HG03097 (cell line): ENCODE data around the gene NUP205.

Source experiments
- ATAC-seq: cut with Tn5 transposase; IDR thresholded peaks from one replicate; pipeline ENCODE4 v1.9.1; 2021; ENCODE audit not compliant: unreplicated experiment, low FRiP score

The NUP205 gene, protein sequence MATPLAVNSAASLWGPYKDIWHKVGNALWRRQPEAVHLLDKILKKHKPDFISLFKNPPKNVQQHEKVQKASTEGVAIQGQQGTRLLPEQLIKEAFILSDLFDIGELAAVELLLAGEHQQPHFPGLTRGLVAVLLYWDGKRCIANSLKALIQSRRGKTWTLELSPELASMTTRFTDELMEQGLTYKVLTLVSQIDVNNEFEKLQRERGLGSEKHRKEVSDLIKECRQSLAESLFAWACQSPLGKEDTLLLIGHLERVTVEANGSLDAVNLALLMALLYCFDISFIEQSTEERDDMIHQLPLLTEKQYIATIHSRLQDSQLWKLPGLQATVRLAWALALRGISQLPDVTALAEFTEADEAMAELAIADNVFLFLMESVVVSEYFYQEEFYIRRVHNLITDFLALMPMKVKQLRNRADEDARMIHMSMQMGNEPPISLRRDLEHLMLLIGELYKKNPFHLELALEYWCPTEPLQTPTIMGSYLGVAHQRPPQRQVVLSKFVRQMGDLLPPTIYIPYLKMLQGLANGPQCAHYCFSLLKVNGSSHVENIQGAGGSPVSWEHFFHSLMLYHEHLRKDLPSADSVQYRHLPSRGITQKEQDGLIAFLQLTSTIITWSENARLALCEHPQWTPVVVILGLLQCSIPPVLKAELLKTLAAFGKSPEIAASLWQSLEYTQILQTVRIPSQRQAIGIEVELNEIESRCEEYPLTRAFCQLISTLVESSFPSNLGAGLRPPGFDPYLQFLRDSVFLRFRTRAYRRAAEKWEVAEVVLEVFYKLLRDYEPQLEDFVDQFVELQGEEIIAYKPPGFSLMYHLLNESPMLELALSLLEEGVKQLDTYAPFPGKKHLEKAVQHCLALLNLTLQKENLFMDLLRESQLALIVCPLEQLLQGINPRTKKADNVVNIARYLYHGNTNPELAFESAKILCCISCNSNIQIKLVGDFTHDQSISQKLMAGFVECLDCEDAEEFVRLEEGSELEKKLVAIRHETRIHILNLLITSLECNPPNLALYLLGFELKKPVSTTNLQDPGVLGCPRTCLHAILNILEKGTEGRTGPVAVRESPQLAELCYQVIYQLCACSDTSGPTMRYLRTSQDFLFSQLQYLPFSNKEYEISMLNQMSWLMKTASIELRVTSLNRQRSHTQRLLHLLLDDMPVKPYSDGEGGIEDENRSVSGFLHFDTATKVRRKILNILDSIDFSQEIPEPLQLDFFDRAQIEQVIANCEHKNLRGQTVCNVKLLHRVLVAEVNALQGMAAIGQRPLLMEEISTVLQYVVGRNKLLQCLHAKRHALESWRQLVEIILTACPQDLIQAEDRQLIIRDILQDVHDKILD (N-terminal part only)

DNA sequence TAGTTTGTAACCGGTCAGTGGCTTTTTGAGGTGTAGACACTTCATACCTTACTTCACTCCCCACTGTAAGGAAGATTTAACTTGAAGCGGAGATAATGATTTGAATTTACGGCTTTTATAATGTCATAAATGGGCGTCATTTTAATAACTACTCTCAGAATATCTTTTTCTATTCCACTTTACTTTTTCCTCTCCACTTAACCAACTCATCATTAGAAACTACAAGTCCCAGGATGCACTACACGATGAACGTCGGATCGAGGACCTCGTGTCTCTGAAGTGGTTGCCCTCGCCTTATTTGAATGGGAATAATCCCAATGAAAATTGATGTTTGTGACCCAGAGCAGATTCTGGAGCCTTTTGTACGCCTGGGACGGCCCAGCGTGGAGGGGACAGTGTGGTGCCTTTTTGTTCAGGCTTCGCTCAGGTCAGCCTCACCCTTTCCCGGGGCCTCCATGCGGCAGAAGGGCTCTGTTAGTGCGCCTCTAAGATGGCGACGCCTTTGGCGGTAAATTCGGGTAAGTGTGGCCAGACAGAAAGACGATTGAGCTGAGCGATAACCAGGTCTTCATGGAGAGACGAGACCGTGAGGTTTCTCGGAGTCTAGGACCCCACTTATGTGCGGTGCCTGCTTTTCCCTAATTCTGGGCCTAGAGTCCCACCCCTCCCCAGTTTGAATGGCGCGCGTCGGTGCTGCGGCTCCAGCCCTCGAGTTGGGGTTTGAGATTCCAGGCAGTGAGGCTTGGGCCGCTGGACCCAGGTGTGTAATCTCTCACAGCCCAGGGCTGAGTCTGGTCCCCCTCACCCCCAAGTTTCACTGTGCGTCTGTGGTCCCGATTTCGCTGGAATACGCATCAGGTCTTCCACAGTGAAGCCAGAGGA is at the start of gene NUP205:
Gene NUP205 (plus strand): TSS at position 463 of the 882 bp plus-strand sequence. CDS start 28 bp downstream, at position 491.
- ATAC-seq: peak; percentile 61

DNA sequence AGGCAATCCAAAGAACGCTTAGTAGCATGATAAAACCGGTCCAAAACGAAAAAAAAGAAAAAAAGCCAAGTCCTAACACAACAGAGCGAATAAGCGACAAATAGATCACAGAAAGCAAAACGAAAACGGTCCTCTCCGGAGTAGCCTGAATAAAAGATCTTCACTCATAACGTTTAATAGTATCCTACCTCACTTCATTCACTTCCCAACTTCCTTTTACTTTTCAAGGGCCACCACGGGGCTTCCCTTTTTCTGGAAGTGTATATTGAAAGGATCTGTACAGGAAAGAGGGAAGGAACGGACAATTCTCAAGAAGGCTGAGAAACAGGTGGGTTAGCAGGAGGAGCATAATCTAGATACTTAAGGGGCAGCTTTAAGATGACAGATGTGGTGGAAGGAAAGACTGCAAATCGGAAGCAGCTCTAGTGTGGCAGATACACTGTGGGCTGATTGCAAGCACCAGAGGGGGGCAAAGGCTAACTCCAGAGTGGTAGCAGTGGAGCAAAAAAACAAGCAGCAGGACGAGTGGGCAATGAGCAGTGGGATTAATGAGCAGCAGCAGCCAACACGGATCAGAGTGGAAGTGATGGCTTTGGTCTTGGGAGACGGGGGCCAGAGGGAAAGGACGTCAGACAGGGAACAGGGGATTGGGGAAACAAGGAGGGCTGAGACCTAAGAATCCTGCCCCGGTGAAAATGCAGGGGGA is 48.7 kb upstream of the NUP205 start:
- ATAC-seq: peak; percentile 21

DNA sequence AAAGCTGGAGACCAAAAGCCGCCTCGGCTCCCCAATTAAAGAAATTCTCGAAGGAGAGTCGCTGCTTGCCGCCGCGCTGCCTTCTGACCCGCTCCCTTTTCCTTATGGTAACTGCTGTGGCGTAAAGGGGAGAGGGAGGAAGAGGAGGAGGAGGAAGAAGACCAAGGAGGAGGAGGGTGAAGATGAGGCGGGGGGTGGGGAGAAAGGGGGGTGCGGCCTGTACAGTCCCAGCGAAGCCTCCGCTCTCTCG is 48.2 kb upstream of the NUP205 start:
- no peak for ATAC-seq

DNA sequence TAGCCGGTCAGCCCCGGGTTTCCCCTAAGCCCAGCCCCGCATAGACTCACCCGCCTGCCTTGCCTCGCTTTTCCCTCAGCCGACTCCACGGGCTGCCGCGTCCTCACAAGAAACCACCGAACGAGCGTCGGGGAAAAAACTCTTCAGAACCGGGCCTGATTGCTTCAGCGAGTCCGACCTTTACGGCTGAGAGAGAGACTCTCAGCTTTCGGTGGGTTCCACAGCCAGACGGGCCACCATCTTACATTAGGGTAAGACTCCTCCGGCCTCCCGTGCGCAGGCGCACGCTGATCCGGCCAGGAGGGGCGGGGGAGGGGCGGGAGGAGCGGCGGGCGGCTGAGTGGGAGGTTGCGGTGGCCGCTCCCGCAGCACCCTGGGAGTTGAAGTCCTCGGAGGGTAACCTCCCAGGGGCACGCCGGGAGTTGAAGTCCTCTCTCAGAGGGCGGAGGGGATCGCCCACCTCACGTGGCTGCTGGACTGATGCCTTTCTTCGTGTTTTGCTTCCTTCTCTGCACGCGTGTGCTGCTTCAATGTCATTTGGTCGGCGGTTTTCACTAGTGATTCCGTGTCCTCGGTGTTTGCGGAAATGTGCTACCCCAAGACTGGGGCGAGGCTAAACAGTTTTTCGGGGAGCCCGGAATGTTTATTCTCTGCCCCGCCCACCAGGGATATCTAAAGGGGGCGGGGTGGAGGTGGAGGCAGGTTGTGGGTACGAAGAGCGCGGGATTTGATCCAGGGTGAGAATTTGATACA is 47.7 kb upstream of the NUP205 start, which contains the start of gene CNOT4:
Gene CNOT4 (minus strand): TSS at position 264 of the 753 bp plus-strand sequence. CDS start 71,771 bp downstream, outside the sequence.
- peak; percentile 95 for ATAC-seq

DNA sequence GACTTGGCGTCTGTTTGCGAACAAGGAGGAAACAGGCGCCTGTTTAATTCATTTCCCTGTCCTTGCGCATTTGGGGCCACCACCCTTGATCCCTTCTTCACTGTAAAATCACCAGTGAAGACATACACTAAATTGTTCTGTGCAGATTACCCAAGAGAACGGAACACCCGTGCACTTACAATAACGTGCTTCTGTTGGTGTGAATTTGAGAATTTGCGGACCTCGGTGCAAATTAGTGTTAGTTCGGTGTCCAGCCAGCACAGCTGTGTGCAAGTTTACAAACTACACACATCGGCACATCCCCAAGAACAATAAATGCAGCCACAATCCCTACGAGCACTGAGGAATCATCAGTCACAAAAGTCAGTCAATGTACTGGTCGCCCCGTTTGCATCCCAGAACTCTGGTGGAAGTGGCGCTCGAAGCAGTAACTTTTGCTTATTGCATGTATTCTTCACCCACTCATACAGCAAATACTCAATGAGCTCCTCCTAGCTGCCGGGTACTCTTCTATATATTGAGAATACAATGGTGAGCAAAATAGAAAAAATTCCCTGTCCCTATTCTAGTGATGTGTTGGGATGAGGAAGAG is 47.0 kb upstream of the NUP205 start:
- no peak for ATAC-seq

DNA sequence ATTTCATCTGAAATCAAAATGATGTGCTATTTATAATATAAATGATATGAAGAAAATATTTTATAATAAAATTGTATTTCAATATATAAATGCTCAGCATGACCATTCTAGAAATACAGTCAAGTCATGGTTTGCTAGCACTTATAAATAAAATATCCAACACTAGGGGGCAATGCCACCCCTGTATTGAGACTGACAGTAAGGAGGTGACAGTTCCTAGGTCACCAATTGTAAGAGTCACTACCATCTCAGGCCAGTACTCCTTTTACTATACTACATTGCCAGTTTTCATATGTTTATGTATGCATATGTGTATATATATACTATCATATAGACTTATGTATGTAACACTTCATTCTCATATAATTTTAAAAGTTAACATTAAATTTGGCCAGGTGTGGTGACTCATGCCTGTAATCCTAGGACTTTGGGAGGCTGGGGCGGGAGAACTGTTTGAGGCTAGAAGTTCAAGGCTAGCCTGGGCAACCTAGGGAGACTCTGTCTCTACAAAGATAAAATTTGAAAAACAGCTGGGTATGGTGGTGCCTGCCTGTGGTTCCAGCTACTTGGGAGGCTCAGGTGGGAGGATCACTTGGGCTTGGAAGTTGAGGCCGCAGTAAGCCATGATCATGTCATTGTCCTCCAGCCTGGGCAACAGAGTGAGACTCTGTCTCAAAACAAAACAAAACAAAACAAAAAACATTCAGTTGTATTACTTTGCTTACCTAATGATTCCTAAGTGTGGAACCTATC is 45.4 kb upstream of the NUP205 start:
- ATAC-seq: peak; percentile 29

DNA sequence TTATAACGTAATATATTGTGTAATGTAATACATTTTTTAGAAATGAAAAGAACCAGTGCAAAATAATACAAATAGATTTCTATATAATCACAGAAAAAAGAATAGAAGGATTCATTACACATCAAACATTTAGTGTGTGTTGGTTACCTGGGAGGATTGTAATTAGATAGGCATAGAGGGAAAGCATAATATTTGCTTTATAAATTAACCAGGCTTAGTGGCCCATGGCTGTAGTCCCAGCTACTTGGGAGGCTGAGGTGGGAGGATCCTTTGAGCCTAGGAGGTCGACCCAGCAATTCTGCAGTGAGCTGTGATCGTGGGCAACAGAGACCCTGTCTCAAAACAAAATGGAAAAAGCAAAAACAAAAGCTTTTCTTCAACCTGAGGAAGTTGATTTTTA is 42.9 kb upstream of the NUP205 start:
- no peak for ATAC-seq

DNA sequence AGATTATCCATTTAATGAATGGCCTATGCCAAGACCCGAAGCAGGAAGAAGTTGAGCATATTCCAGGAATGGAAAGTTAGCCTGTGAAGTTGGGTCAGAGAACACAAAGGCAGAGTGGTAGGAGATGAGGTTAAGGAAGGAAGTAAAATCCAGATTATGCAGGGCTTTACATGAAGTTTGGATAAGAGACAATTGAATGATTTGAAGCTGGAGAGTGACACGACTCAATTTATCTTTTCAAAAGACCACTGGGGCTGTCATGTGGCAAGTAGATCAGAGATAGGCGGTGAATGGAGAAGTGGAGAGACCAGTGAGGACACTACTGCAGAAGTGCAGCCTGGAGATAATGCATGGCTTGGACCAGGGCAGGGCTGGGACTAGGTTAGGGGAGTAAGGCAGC is 40.7 kb upstream of the NUP205 start:
- ATAC-seq: no peak

DNA sequence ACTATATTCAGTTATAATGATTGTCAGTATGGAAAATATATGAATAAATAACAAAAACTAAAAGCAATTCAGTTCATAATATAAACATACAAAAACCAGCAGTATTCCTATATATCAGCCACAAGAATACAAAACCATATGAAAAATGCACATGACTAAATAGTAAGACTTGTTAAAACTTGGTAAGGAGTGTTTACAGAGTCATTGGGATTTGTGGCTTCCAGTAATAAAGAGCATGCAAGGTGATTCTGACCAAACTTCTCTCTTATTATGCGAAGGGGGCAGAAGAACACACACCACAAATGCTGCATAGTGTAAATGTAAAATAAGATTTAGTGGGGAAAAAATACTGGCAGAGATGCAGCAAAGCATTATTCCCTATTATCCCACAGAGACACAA is 39.0 kb upstream of the NUP205 start:
- no peak for ATAC-seq

DNA sequence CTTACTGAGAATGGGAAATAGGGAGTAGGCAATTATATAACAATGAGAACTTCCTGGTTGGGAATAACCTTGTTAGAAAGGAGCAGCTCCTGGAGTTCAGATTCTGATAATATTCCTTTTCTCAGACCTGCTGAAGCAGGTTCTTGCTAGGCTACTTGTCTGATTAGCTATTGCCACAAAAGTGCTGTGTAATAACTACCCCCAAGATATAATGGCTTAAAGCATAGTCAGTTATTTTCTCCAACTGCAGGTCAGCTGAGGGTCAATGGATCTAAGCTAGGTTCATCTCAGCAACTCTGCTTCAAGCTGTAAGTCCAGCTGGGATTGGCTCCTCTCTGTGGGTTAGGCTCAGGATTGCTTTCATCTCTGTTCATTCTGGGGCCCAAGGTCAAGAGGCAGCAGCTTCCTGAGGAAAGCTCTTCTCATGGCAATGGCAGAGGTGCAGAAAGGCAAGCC is 38.5 kb upstream of the NUP205 start:
- no peak for ATAC-seq

DNA sequence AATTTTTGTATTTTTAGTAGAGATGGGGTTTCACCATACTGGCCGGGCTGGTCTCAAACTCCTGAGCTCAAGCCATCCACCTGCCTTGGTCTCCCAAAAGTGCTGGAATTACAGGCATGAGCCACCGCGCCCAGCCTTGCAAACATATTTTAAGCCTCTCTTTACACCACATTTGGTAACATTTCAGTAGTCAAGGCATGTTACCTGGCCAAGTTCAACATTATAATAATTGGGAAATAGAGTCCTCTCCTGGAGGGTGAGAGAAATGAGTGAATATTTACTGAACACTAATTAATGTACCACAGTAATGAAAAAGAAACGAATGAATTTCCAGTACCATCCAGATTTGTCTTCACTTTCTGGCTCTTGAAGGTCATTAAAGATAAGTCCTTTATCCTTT is 37.8 kb upstream of the NUP205 start:
- ATAC-seq: no peak

DNA sequence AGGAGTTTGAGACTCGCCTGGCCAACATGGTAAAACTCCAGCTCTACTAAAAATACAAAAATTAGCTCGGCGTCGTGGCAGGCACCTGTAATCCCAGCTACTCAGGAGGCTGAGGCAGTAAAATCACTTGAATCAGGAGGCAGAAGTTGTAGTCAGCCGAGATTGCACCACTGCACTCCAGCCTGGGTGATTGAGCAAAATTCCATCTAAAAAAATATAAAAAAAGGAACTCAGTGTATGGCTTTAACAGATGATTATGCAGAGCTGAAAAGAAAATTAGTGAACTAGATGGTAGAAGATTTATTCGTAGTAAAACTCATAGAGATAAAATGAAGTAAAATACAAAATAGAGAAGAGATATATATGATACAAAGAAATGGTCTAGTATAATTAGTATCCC is 35.2 kb upstream of the NUP205 start:
- no peak for ATAC-seq

DNA sequence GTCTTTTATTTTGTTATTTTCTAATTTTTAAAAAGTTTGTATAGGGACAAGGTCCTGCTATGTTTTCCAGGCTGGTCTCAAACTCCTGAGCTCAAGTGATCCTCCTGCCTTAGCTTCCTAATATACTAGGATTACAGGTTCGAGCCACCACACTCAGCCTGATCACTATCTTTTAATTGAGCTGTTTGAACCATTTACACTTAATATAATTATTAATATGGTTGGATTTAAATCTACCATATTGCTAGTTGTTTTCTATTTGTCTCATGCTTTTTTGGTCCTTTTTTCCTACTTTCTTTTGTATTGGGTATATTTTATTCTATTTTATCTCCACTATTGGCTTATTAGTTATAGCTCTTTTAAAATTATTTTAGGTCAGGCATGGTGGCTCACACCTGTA is 34.6 kb upstream of the NUP205 start:
- ATAC-seq: no peak

DNA sequence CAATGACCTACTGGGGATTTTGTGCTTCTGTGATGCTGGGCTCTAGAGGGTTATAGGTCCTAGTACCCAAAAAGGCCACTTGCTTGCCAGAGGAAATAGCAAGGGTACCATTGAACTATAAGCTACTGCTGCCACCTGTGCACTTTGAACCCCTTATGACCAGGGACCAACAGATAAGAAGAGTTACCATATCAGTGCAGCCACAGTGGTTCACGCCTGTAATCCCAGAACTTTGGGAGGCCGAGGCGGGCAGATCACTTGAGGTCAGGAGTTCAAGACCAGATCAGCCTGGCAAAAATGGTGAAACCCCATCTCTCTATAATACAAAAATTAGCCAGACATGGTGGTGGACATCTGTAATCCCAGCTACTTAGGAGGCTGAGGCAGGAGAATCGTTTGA is 32.3 kb upstream of the NUP205 start:
- no peak for ATAC-seq

DNA sequence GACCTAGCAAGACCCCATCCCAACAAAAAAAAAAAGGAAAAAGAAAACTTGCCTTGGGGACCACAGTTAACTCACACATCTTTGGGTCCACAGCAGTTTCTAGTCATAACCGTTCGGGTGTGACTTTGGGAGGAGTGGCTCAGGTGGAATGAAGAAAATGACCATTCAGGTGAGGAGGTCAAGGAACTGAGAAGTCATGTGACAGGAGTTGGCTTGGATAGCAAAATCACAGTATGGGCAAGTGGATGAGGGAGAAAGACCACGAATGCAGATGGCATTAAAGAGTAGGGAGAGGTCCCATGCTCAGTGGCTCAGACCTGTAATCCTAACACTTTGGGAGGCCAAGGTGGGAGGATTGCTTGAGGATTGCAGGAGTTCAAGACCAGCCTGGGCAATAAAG is 30.7 kb upstream of the NUP205 start:
- no peak for ATAC-seq

DNA sequence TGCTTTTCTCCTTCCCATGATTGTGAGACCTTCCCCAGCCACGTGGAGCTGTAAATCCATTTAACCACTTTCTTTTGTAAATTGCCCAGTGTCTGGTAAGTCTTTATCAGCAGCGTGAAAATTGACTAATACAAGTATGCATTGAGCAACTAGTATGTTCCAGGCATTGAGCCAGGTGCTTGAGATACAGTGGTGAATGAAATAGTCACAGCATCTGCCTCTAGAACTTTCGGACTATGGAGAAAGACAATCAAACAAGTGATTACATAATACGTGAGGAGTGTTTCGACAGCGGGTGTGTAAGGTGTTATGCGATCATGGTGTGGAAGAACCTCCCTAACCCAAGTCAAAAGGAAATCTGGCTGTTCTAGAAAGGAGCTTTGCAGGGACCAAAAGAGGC is 21.6 kb upstream of the NUP205 start:
- ATAC-seq: no peak

DNA sequence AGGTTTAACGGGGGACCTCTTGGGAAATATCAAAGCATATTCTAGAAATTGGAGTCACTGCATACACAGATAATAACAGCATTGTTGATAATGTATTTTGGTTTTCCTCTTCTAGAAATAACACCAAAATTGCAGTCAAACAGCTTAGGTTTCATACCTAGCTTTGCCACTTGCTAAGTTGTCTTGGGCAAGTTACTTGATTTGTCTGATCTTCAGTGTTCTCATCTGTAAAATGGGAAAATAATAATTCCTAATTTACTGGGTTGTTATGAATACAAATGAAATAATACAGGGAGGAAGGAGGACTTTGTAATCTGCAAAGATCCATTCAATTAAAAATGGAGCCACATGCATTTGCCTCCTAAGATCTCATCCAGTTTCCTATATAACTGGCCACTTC is 20.3 kb upstream of the NUP205 start:
- no peak for ATAC-seq

DNA sequence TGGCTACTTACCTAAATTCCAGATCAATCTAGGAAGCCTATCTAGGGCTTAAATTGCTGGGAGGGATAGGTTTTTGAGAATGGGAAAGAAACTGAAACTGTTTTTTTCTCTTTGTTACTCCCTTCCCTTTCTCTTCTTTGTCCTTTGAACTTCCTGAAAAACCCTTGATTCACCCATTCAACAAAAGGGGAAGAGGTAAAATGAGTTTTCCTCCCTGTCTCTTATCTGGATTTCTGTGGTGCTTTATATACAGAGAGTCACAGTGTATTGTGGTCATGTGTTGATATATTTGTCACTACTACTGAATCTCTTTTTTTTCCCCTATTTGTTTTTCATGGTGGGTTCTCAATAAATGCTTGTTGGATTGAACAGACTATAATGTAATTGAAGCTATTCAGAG is 19.8 kb upstream of the NUP205 start:
- ATAC-seq: no peak
